Urinary bladder (tissue), 4 donors: Measurements from ENCODE around the gene SUSD6. TPM values are rescaled to one million over a fixed set of nuclear protein-coding genes. Genes with fewer than 3 reads are reported as not detected.
"Not testable (repeated sequence)": the region's sequence is repeated elsewhere in the genome, so short reads cannot be mapped to it uniquely, and the experiment has no call there.

Experiments used
- DNase-seq: peaks from one replicate; pipeline ENCODE4 v3.0.0-alpha.2; 2015; ENCODE audit errors: extremely low spot score
- H3K27ac ChIP-seq: one replicate; pipeline ENCODE4 v1.5.1; 2013; ENCODE audit warnings: low read depth, mild to moderate bottlenecking, moderate library complexity
- H3K36me3 ChIP-seq: one replicate; pipeline ENCODE4 v1.6.1; 2013; ENCODE audit warnings: mild to moderate bottlenecking, moderate library complexity; ENCODE audit not compliant: insufficient read depth
- H3K4me1 ChIP-seq: one replicate; pipeline ENCODE4 v1.6.1; 2013; ENCODE audit warnings: mild to moderate bottlenecking, moderate library complexity; ENCODE audit not compliant: insufficient read depth
- H3K4me3 ChIP-seq: one replicate; pipeline ENCODE4 v1.5.1; 2013; ENCODE audit warnings: low read depth, low read length
- WGBS: extraction: QIAGEN DNeasy Blood & Tissue Kit; methylation state at CpG from one replicate; pipeline ENCODE4 v1.1.7; 2013; 5-methylcytosine and 5-hydroxymethylcytosine counted together
- polyA plus RNA-seq: library from polyadenylated mRNA; stranded (reverse); fragments of 200-250 nt; gene quantifications from one replicate; pipeline ENCODE4 v1.2.3, GENCODE V29; 2013
- total RNA-seq: library from RNA; depleted of rRNA; stranded (reverse); fragments of >200 nt; gene quantifications from one replicate; pipeline ENCODE4 v1.2.3, GENCODE V29; 2014
- donor health status: healthy with polysubstance abuse.
- donor health status: healthy.

Gene SUSD6
- total and polyA plus RNA-seq, 2 donors = 12.5 to 20.0 TPM

- Histone ChIP-seq H3K27ac (no peak overlapping the region), H3K4me3 (no peak overlapping the region), H3K36me3 (no peaks in the 10 kb centered on the region), H3K4me1 (peaks cover 10% of the 10 kb centered on the region)
- 79% methylated on average over 7 of the region's 7 CpGs for WGBS
- no peak for DNase-seq
These were observed 25.5 kb downstream of the SUSD6 start for GRCh38 chr14:69636718-69637480.

- WGBS = 10% methylated on average over 3 of the region's 3 CpGs
- DNase-seq = no peak
- H3K4me3 ChIP-seq = no peak overlapping the region
- peaks cover 10% of the 10 kb centered on the region for H3K4me1 ChIP-seq
- no peaks in the 10 kb centered on the region for H3K36me3 ChIP-seq
- no peak overlapping the region for H3K27ac ChIP-seq
These were observed 26.2 kb downstream of the SUSD6 start for GRCh38 chr14:69637503-69638031.

GRCh38 chr14:69640931-69641330, 29.5 kb downstream of the SUSD6 start:
- no peak overlapping the region for H3K27ac ChIP-seq
- DNase-seq = no peak
- no peaks in the 10 kb centered on the region for H3K36me3 ChIP-seq
- H3K4me3 ChIP-seq = no peak overlapping the region
- 99% methylated on average over 1 of the region's 1 CpG for WGBS
- H3K4me1 ChIP-seq = peaks cover 8% of the 10 kb centered on the region

GRCh38 chr14:69642212-69642793, 30.9 kb downstream of the SUSD6 start:
- H3K4me1 ChIP-seq, DNase-seq, H3K4me3 ChIP-seq, H3K27ac ChIP-seq, H3K36me3 ChIP-seq: not testable (repeated sequence)
- WGBS = 91% methylated on average over 7 of the region's 7 CpGs

GRCh38 chr14:69643430-69644200, 32.2 kb downstream of the SUSD6 start:
- H3K36me3 ChIP-seq = no peaks in the 10 kb centered on the region
- no peak for DNase-seq
- WGBS = 66% methylated on average over 5 of the region's 5 CpGs
- peaks cover 5% of the 10 kb centered on the region for H3K4me1 ChIP-seq
- no peak overlapping the region for H3K4me3 ChIP-seq
- peak overlapping the region; percentile 64 for H3K27ac ChIP-seq

- Histone ChIP-seq H3K4me3 (no peak overlapping the region), H3K27ac (no peak overlapping the region), H3K4me1 (peaks cover 5% of the 10 kb centered on the region), H3K36me3 (no peaks in the 10 kb centered on the region)
- DNase-seq = no peak
- 98% methylated on average over 1 of the region's 1 CpG for WGBS
These were observed 33.4 kb downstream of the SUSD6 start for GRCh38 chr14:69644814-69645213.

- Histone ChIP-seq H3K4me3 (no peak overlapping the region), H3K27ac (no peak overlapping the region), H3K36me3 (no peaks in the 10 kb centered on the region), H3K4me1 (peaks cover 5% of the 10 kb centered on the region)
- no peak for DNase-seq
- WGBS = 84% methylated on average over 2 of the region's 2 CpGs
These were observed 35.8 kb downstream of the SUSD6 start for GRCh38 chr14:69647213-69647612.

GRCh38 chr14:69647642-69648041, 36.2 kb downstream of the SUSD6 start:
- not testable (repeated sequence) for H3K4me1 ChIP-seq

GRCh38 chr14:69648480-69649451, 37.4 kb downstream of the SUSD6 start:
- Histone ChIP-seq H3K27ac (peak overlapping the region; percentile 63), H3K36me3 (no peaks in the 10 kb centered on the region), H3K4me3 (no peak overlapping the region), H3K4me1 (peaks cover 3% of the 10 kb centered on the region)
- WGBS = 18% methylated on average over 6 of the region's 6 CpGs
- no peak for DNase-seq

More at GRCh38 chr14:69647642-69648041, 36.2 kb downstream of the SUSD6 start:
- not testable (repeated sequence) for DNase-seq, H3K36me3 ChIP-seq, H3K4me3 ChIP-seq, H3K27ac ChIP-seq
- WGBS = 90% methylated on average over 11 of the region's 11 CpGs

- Histone ChIP-seq H3K4me3 (no peak overlapping the region), H3K27ac (no peak overlapping the region), H3K36me3 (no peaks in the 10 kb centered on the region), H3K4me1 (peaks cover 3% of the 10 kb centered on the region)
- 87% methylated on average over 3 of the region's 3 CpGs for WGBS
- DNase-seq = no peak
These were observed 39.6 kb downstream of the SUSD6 start for GRCh38 chr14:69650948-69651369.

- no peak overlapping the region for H3K4me3 ChIP-seq
- H3K36me3 ChIP-seq = no peaks in the 10 kb centered on the region
- H3K4me1 ChIP-seq = peaks cover 3% of the 10 kb centered on the region
- 84% methylated on average over 1 of the region's 1 CpG for WGBS
- DNase-seq = no peak
- peak overlapping the region; percentile 5 for H3K27ac ChIP-seq
These were observed 40.3 kb downstream of the SUSD6 start for GRCh38 chr14:69651664-69652063.

GRCh38 chr14:69652942-69653684, 41.7 kb downstream of the SUSD6 start:
- Histone ChIP-seq H3K4me1 (peaks cover 3% of the 10 kb centered on the region), H3K4me3 (no peak overlapping the region), H3K27ac (no peak overlapping the region), H3K36me3 (no peaks in the 10 kb centered on the region)
- WGBS = 80% methylated on average over 10 of the region's 10 CpGs
- DNase-seq = no peak
